ENCODE measurements around the gene TNFRSF21.

GRCh38 chr6:47303342-47303741, 6.4 kb downstream of the TNFRSF21 start:
- TF ChIP-seq POLR2A (IDR thresholded peaks at IDR 0.05) (no peak), POLR2AphosphoS5 (IDR thresholded peaks at IDR 0.05) (no peak), CTCF (IDR thresholded peaks at IDR 0.05) (no peak), EP300 (IDR thresholded peaks at IDR 0.05) (no peak)
